Tibial nerve (tissue), 4 donors: ENCODE data around the gene CNOT11. TPM values are rescaled to one million over a fixed set of nuclear protein-coding genes. Genes with fewer than 3 reads are reported as not detected.

ENCODE experiments used
- DNase-seq, 2 donors: peaks; one replicate each; pipeline ENCODE4 v3.0.0-alpha.2; 2019; ENCODE audit warnings: low spot score in 2 of 2
- H3K27ac ChIP-seq, 4 donors: fragments of 200-600 bp; sonication (generic) in 3 of 4; one replicate each; pipeline ENCODE4 v1.5.1; 2017 to 2019; ENCODE audit warnings: mild to moderate bottlenecking in 1 of 4
- H3K27me3 ChIP-seq, 2 donors: fragments of 200-600 bp; sonication (generic) in 1 of 2; one replicate each; pipeline versions ENCODE4 v1.5.1 to v1.6.0; 2017 to 2019
- H3K36me3 ChIP-seq, 3 donors: fragments of 200-600 bp; sonication (generic); one replicate each; pipeline ENCODE4 v1.5.1; 2018 to 2019
- H3K4me1 ChIP-seq, 4 donors: fragments of 200-600 bp; sonication (generic) in 3 of 4; one replicate each; pipeline ENCODE4 v1.5.1; 2017 to 2019
- H3K4me3 ChIP-seq, 4 donors: fragments of 200-600 bp; sonication (generic) in 3 of 4; one replicate each; pipeline ENCODE4 v1.5.1; 2017 to 2019; ENCODE audit warnings: mild to moderate bottlenecking in 1 of 4, moderate library complexity in 1 of 4
- H3K9me3 ChIP-seq, 4 donors: fragments of 200-600 bp; sonication (generic) in 3 of 4; one replicate each; pipeline ENCODE4 v1.5.1; 2017 to 2019
- EP300 ChIP-seq, 2 donors: sonication (generic); formaldehyde crosslinking; IDR thresholded peaks; one replicate each; pipeline ENCODE4 v1.6.1; 2017; ENCODE audit warnings: antibody characterized with exemption in 2 of 2, mild to moderate bottlenecking in 1 of 2
- POLR2A ChIP-seq, 2 donors: fragments of 450-650 bp; IDR thresholded peaks; one replicate each; pipeline ENCODE4 v1.6.1; 2017; ENCODE audit warnings: antibody characterized with exemption in 2 of 2, mild to moderate bottlenecking in 2 of 2, moderate library complexity in 2 of 2
- WGBS, 2 donors: methylation state at CpG; one replicate each; pipeline ENCODE4 v1.1.5; 2018; 5-methylcytosine and 5-hydroxymethylcytosine counted together
- total RNA-seq, 4 donors: library from RNA; depleted of rRNA; stranded (reverse); fragments of >200 nt; gene quantifications; one replicate each; pipeline ENCODE4 v1.1.0, GENCODE V29; 2016
- TF ChIP-seq, protein P1 (sequence below), 5 experiments: fragments of 200-600 bp in 3 of 5; fragments of 450-650 bp in 2 of 5; sonication (generic) in 3 of 5; IDR thresholded peaks; one replicate each; pipeline ENCODE4 v1.5.1; 2016 to 2019; ENCODE audit warnings: antibody characterized with exemption in 5 of 5, mild to moderate bottlenecking in 3 of 5, moderate library complexity in 2 of 5

The CNOT11 gene
- total RNA-seq, 4 donors from 2014 or later: 17.5 to 29.9 (median 19.6) TPM

GRCh38 chr2:101293544-101293943, 40.9 kb downstream of the CNOT11 start:
- no peak for DNase-seq
- Histone ChIP-seq H3K27me3 (no peaks in the 10 kb centered on the region), H3K4me3 (no peak overlapping the region), H3K4me1 (peaks cover 0 to 23% (median 0%) of the 10 kb centered on the region in 4 donors), H3K36me3 (peaks cover 0 to 46% (median 0%) of the 10 kb centered on the region in 3 donors), H3K27ac (no peak overlapping the region), H3K9me3 (no peaks in the 10 kb centered on the region)
- TF ChIP-seq POLR2A (IDR thresholded peaks at IDR 0.05) (no peak), EP300 (IDR thresholded peaks at IDR 0.05) (no peak)
- TF ChIP-seq, protein P1, sequence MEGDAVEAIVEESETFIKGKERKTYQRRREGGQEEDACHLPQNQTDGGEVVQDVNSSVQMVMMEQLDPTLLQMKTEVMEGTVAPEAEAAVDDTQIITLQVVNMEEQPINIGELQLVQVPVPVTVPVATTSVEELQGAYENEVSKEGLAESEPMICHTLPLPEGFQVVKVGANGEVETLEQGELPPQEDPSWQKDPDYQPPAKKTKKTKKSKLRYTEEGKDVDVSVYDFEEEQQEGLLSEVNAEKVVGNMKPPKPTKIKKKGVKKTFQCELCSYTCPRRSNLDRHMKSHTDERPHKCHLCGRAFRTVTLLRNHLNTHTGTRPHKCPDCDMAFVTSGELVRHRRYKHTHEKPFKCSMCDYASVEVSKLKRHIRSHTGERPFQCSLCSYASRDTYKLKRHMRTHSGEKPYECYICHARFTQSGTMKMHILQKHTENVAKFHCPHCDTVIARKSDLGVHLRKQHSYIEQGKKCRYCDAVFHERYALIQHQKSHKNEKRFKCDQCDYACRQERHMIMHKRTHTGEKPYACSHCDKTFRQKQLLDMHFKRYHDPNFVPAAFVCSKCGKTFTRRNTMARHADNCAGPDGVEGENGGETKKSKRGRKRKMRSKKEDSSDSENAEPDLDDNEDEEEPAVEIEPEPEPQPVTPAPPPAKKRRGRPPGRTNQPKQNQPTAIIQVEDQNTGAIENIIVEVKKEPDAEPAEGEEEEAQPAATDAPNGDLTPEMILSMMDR (IDR thresholded peaks at IDR 0.05): no peak
- WGBS, 2 donors: 93 to 95% methylated on average over 2 of the region's 2 CpGs

GRCh38 chr2:101294861-101295260, 42.2 kb downstream of the CNOT11 start:
- no peak overlapping the region for H3K4me3 ChIP-seq
- no peaks in the 10 kb centered on the region for H3K27me3 ChIP-seq
- WGBS, 2 donors: 89 to 95% methylated on average over 6 of the region's 6 CpGs
- TF ChIP-seq, protein P1 (IDR thresholded peaks at IDR 0.05): no peak
- no peak for TF ChIP-seq EP300 (IDR thresholded peaks at IDR 0.05)
- no peak for TF ChIP-seq POLR2A (IDR thresholded peaks at IDR 0.05)
- H3K27ac ChIP-seq: no peak overlapping the region
- no peak for DNase-seq
- peaks cover 0 to 39% (median 0%) of the 10 kb centered on the region in 3 donors for H3K36me3 ChIP-seq
- H3K9me3 ChIP-seq: no peaks in the 10 kb centered on the region
- peaks cover 0 to 36% (median 2%) of the 10 kb centered on the region in 4 donors for H3K4me1 ChIP-seq

GRCh38 chr2:101295895-101296294, 43.2 kb downstream of the CNOT11 start:
- Histone ChIP-seq H3K27me3 (no peaks in the 10 kb centered on the region), H3K9me3 (no peaks in the 10 kb centered on the region), H3K27ac (no peak overlapping the region), H3K4me3 (no peak overlapping the region), H3K36me3 (peaks cover 0 to 37% (median 0%) of the 10 kb centered on the region in 3 donors), H3K4me1 (peaks cover 0 to 47% (median 9%) of the 10 kb centered on the region in 4 donors)
- TF ChIP-seq, protein P1 (IDR thresholded peaks at IDR 0.05): no peak
- TF ChIP-seq EP300 (IDR thresholded peaks at IDR 0.05) (no peak), POLR2A (IDR thresholded peaks at IDR 0.05) (no peak)
- 63 to 66% methylated on average over 2 of the region's 2 CpGs for WGBS, 2 donors
- no peak for DNase-seq

DNA sequence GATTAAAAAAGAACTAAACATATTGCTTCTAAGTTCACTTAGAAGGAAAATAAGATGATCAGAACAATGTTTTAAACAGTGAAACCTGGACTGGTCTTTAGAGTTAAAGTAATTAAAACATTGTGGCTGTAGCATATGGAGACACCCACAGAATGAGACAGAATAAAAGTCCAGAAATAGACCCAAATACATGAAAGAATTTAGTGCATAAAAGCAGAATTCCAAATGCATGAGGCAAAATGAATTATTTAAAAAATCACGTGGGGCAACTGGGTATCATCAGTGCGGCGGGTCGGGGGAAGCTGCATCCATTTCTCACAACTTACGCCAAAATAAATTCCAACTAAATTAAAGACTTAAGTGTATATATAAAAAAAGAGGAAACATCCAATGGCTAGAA, 43.7 kb downstream of the CNOT11 start:
- H3K4me3 ChIP-seq: no peak overlapping the region
- no peak for DNase-seq
- 27 to 31% methylated on average over 5 of the region's 5 CpGs for WGBS, 2 donors
- no peaks in the 10 kb centered on the region for H3K9me3 ChIP-seq
- no peak for TF ChIP-seq POLR2A (IDR thresholded peaks at IDR 0.05)
- TF ChIP-seq, protein P1 (IDR thresholded peaks at IDR 0.05): no peak
- no peak for TF ChIP-seq EP300 (IDR thresholded peaks at IDR 0.05)
- no peak overlapping the region for H3K27ac ChIP-seq
- H3K27me3 ChIP-seq: no peaks in the 10 kb centered on the region
- peaks cover 0 to 33% (median 0%) of the 10 kb centered on the region in 3 donors for H3K36me3 ChIP-seq
- H3K4me1 ChIP-seq: peaks cover 0 to 51% (median 10%) of the 10 kb centered on the region in 4 donors

DNA sequence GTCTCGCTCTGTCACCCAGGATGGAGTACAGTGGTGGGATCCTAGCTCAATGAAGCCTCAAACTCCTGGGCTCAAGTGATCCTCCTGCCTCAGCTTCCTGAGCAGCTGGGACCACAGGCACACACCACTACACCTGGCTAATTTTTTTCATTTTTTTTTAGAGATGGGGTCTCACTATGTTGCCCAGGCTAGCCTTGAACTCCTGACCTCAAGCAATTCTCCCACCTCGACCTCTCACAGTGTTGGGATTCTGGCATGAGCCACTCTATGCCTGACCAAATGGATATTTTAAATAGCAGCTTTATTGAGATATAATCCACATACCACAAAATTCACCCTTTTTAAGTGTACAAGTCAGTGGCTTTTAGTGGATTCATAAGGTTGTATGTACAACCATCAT, 44.7 kb downstream of the CNOT11 start:
- H3K27ac ChIP-seq: no peak overlapping the region
- peaks cover 0 to 61% (median 13%) of the 10 kb centered on the region in 4 donors for H3K4me1 ChIP-seq
- 87% methylated on average over 2 of the region's 2 CpGs for WGBS, 2 donors
- no peak overlapping the region for H3K4me3 ChIP-seq
- TF ChIP-seq EP300 (IDR thresholded peaks at IDR 0.05): no peak
- TF ChIP-seq, protein P1 (IDR thresholded peaks at IDR 0.05): no peak
- TF ChIP-seq POLR2A (IDR thresholded peaks at IDR 0.05): no peak
- H3K9me3 ChIP-seq: no peaks in the 10 kb centered on the region
- peaks cover 0 to 24% (median 0%) of the 10 kb centered on the region in 3 donors for H3K36me3 ChIP-seq
- H3K27me3 ChIP-seq: no peaks in the 10 kb centered on the region
- DNase-seq: no peak
